ENCODE measurements around the gene CERK.

CERK gene

GRCh38 chr22:46662226-46662625 lies 75.8 kb downstream of the CERK start:
- no peak for DNase-seq (ENCODE audit: low spot score)

DNA sequence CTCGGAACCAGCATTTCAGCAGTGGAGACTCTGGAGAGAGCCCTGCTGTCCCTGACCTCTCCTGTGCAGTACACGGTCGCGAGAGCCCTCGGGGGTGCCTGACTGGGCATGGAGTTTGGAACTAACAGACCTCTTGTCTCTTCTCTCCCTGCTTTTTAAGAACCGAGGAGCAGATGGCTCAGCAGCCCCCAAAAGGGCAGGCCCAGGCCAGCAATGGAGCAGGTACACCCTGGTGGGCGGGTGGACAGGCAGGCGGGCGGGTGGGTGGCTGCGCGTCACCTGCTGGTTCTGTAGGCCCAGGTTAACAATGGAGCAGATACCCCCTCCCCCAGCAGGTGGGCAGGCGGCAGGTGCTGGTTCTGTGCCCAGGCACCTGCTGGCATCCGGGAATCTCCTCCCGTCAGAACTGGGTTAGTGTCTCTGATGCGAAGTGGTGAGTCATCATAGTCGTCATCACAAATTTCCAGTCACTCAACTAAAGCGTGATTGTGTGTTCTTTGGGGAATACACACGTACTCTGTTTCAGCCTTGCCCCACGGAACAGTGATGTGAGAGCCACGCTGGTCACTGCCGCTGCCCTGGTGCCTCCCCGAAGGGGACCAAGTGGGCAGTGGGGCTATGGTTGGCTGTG lies 76.7 kb downstream of the CERK start:
- no peak for DNase-seq (ENCODE audit: low spot score)

- no peak for DNase-seq (ENCODE audit: low spot score)
Observed at GRCh38 chr22:46660604-46661201, 77.3 kb downstream of the CERK start.

GRCh38 chr22:46659791-46660186 lies 78.3 kb downstream of the CERK start:
- DNase-seq (ENCODE audit: low spot score) = no peak

DNA sequence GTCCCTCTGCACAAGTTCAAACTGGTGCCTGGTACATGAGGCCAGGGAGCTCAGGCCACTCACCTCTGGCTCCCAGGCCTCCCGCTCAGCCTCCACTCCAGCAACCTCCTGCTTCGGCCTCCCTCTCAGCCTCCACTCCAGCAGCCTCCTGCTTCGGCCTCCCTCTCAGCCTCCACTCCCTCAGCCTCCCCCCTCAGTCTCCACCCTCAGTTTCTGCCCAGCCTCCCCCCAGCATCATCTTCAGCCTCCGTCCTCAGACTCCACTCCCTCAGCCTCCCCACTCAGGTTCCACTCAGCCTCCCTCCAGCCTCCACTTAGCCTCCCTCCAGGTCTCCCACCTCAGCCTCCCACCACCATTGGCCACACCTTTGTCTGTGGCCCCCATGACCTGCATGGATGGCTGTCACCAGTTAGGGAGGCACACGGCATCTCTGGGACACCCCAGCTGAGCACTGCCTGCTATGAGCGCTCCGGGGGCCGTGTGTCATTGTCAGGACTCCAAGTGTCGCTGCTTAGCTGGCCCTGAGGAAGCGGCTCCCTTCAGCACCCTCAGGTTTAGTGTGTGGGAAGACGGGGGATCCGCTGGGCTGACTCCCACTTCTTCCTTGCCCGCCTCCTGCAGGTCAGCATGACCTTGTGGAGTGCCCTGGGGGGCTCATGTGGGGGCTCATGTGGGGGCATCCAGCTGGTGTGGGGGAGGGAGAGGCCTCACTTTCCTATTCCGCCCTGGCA lies 78.8 kb downstream of the CERK start:
- DNase-seq (ENCODE audit: low spot score) = no peak

GRCh38 chr22:46657996-46658947 lies 79.8 kb downstream of the CERK start:
- no peak for DNase-seq (ENCODE audit: low spot score)

- no peak for DNase-seq (ENCODE audit: low spot score)
Observed at GRCh38 chr22:46657655-46657953, 80.4 kb downstream of the CERK start.

DNA sequence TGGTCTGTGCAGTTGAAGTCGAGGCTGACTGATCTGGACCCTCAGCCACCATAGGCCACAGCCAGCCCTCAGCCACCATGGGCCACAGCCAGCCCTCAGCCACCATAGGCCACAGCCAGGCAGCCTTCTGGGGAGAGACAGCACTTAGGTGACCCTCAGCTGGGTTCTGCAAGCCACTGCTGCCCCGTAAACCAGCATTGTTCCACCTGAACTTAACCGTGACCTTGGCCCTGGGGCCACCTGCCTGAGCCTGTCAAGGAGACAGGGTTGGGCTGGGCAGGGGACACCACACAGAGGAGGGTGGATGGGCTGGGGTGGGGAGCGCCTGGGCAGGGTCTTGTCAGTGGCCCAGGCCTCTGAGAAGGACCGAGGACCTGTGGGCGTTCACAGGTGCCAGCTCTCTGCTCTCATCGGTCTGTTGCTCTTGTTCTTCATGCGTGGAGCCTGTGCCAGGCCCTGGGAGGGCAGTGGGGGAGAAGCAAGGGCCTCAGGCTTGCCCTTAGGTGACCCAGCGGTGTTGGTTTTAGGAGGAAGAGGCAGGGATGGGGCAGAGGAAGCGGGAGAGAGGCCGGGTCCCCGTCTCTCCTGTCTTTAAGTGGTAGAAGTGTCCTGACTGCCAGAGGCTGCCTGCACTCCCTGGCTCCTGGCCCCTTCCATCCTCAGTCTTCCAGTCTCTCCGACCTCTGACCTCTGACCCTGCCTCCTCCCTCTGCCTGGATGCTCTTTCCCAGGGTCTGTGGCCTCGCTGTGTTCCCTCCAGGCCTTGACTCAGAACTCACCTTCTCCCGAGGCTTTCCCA lies 81.0 kb downstream of the CERK start:
- DNase-seq (ENCODE audit: low spot score) = no peak

- no peak for DNase-seq (ENCODE audit: low spot score)
Observed at GRCh38 chr22:46655861-46656608, 82.0 kb downstream of the CERK start.

DNA sequence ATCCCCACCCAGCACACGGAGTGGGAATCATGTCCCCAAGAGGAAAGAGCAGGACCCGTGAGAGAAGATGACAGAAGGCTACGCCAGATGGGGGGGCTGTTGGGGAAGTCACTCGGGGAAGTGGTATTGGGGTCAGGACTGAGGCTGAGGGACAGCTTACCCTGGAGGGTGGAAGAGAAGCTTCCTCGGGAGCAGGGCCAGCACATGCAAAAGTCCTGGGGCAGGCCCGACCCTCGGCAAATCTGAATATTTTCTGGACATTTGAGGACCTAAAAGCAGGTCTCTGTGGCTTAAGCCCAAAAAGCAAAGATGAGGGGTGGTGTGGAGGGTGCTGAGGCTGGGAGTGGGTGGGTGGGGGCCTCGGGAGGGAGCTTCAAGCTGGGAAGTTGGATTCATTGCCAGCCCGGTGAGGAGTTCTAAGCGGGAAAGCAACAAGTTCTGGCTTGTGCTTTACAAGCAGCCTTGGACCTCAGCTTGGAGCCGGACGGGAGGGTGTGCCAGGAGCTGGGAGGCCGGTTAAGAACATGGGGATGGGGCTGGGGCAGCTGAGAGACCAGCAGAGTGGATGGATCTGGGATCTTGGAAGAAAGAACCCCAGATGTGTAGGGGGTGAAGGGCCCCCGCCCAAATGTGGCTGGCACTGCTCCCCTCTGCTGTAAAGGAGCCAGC lies 83.0 kb downstream of the CERK start:
- DNase-seq (ENCODE audit: low spot score) = no peak

DNA sequence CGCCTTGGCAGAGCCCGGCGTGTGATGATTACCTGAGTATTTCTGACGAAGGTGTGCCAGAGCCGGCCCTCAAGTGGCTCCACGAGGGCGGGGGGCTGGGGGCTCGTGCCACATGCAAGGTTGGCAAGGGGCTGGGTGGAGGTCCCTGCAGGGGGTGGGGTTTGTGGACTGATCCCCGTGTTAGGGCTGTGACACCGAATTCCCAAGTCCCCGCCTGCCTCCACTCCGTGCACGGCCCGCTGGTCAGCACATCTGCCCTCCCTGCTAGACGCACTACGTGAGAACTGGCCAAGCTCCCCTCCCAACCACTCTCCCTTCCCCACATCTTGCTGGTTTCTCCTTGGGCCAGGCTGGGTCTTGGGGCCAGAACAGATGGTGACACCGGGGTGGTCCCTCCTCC lies 83.6 kb downstream of the CERK start:
- DNase-seq (ENCODE audit: low spot score) = no peak

DNA sequence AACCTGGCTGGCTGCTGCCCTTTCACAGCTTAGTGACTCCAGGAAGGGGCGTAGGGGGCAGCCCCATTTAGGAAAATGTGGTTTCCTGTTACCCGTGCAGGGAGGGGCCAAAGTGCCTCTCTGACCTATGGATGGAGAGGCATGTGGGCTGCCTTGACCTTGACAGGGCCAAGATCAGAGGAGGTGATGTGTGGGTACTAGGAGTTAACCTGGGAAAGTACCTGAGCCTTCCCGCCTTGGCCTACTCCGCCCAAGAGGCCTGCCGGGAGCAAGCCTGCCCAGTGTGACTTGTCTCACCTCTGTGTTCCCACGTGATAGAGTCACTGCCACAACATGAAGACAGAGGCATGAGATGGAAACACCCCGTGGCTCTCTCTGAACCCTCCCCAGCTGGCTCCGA lies 84.5 kb downstream of the CERK start:
- no peak for DNase-seq (ENCODE audit: low spot score)

- no peak for DNase-seq (ENCODE audit: low spot score)
Observed at GRCh38 chr22:46652847-46653331, 85.2 kb downstream of the CERK start.

DNA sequence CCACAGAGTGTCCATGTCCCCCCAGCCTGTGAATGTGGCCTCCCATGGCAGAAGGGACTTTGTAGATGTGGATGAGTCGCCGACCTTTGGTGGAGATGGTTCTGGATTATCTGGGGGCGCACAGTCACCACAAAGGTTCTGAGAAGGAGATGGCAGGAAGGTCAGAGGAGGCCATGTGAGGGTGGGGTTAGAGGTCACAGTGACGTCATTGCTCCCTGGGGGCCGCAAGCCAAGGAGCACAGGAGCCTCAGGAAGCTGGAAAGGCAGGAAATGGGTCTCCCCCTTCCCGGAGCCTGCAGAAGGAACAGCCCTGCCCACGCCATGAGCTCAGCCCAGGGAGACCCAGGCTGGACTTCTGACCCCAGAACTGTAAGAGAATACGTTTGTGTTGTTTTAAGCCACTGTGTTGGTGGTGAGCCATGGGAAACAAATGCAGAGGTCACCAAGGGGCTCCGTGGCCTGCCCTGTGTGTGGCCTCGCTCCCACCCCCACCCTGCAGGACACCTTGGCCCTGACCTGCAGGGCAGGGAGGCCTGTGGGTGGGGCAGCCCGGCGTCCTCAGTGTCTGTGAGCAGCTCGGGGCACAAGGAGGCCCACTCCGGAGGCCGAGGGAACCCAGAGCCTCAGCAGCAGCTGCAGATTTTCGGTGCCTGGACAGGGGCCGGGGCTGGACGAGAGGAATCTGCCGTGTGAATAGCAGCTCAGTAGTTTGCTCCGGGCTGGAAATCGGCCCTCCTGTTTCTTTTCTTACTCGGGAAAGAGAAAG lies 85.8 kb downstream of the CERK start:
- no peak for DNase-seq (ENCODE audit: low spot score)

- DNase-seq (ENCODE audit: low spot score) = no peak
Observed at GRCh38 chr22:46651316-46651715, 86.7 kb downstream of the CERK start.

DNA sequence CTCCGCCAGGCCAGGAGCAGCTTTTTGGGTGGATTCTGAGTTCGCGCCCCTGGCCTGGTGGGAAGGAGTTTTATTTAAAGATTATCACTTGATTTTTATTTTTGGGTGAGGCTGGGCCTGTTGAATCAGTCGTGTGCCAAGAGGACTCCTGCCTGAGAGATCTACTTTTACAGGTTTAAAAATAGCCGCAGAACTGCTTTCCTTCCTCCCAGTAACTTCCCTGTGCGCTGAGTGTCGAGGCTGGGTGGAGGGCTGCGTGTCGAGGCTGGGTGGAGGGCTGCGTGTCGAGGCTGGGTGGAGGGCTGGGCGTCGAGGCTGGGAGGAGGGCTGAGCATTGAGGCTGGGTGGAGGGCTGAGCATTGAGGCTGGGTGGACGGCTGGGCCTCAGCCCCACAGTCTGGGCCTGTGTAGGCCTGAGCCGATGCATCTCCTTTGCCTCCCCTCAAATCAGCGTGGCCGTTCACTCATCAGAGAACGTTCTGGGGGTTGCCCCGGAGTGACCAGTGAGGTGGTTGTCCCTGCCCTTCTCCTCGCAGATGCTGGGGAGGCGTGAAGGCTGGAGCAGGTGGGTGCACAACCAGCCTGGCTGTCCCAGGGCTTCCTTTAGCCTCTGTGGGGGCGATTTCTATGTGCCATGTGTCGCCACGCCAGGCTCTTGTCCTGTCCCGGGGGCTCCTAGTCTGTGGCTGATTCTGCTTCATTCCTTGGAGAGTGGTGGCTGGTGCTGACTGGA lies 87.8 kb downstream of the CERK start:
- DNase-seq (ENCODE audit: low spot score) = no peak

GRCh38 chr22:46649141-46650077 lies 88.6 kb downstream of the CERK start:
- peak; percentile 48 for DNase-seq (ENCODE audit: low spot score)

Data from AG20443 (cell line).